IPS DF 6.9 (cell line): Measurements from ENCODE around the gene ICE2.

Experiments
- DNase-seq: peaks from one replicate; pipeline ENCODE4 v3.0.0-alpha.2; 2013; ENCODE audit warnings: low read depth, low spot score
- H3K27ac ChIP-seq: one replicate; pipeline ENCODE4 v1.5.1; 2013; ENCODE audit warnings: low read length, control low read depth
- H3K27me3 ChIP-seq: 2 replicates; pipeline ENCODE4 v1.6.1; 2013; ENCODE audit warnings: mild to moderate bottlenecking, low read length; ENCODE audit not compliant: control insufficient read depth, insufficient read depth
- H3K36me3 ChIP-seq: 2 replicates; pipeline ENCODE4 v1.6.1; 2013; ENCODE audit warnings: low read length; ENCODE audit not compliant: control insufficient read depth, insufficient read depth
- H3K4me1 ChIP-seq: 2 replicates; pipeline ENCODE4 v1.6.1; 2013; ENCODE audit warnings: low read length; ENCODE audit not compliant: control insufficient read depth, insufficient read depth
- H3K4me3 ChIP-seq: 2 replicates; pipeline ENCODE4 v1.5.1; 2013; ENCODE audit warnings: mild to moderate bottlenecking, low read length
- H3K9me3 ChIP-seq: 2 replicates; pipeline ENCODE4 v1.6.1; 2013; ENCODE audit warnings: low read length, inconsistent platforms; ENCODE audit not compliant: control insufficient read depth, insufficient read depth
- WGBS: extraction: QIAGEN DNeasy Blood & Tissue Kit; methylation state at CpG from one replicate; pipeline ENCODE4 v1.1.7; 2013; ENCODE audit warnings: mixed read lengths, missing lambda C conversion rate; ENCODE audit not compliant: insufficient read length, insufficient coverage; 5-methylcytosine and 5-hydroxymethylcytosine counted together

The ICE2 gene

DNA sequence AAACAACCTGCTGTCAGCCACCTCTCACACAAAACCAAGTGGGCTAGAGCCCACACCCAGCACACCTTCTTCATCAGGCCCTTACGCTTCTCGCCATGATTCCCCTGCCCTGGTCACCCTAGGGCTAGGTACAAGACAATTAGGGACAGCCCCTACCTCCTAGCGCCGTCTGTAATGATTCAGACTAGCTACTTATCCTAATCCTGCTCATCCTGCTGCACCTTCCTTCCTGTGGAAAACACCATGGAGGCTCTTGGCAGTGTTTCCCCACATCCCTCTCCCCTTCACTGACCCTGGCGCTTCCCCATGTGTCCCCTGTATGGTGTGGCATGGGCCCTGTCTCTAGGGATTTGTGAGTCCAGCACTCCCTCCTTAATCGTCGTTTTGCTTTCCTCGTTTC lies 39.6 kb upstream of the ICE2 start:
- no peak for DNase-seq
- Histone ChIP-seq H3K27ac (no peak overlapping the region), H3K4me3 (no peak overlapping the region), H3K4me1 (no peaks in the 10 kb centered on the region), H3K9me3 (no peaks in the 10 kb centered on the region), H3K36me3 (no peaks in the 10 kb centered on the region; the same call in 1 of the 2 replicates), H3K27me3 (no peaks in the 10 kb centered on the region)
- no CpG with 5 or more reads among the region's 8 CpGs for WGBS

DNA sequence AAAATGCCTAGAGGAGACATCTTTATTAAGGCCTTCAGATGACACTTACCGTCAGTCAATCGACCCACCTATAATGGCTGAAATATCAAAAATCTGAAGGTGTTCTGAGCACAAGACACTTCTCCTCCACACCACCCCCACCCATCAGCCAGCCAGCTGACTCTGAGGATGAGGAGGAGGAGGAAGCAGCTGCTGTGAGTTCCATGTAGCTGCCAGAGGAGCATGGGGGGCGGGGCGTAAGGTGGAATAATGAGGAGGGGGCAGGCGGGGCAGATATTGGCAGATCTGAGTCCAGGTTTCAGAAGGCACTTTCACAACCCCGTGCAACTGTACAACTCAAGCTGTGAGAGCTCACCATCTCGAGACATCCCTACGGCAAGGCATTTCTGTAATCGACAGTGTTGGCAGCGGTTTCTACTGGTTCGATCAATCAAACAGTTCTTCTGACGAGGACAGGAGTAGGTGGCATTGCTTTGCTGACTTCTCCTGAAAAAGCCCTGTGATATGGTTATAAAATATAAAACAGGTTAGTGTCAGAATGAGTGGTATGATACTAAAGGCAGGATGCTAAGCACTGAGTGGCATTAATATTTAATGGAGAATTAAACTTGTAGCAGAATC lies 35.4 kb upstream of the ICE2 start:
- WGBS: no CpG with 5 or more reads among the region's 12 CpGs

DNA sequence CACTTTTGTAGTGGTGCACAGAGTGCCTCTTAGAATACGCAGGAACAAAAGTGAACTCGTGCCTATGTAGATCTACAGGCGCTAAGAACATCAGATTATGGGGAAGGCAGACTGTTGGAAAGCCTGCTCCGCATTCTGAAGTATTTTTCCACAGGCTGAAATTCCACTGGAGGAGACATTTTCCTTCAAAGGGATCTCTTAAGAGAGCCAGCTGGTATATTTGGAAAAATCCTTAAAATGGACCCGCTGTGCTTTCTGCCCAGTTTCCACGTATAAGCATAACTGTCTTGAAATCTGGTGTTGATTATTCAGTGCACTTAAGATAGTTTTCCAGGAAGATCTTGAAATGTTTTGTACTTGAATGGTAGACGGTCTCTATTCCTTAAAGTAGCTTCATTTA lies 34.7 kb upstream of the ICE2 start:
- no peaks in the 10 kb centered on the region for H3K4me1 ChIP-seq
- peaks cover 5% of the 10 kb centered on the region; the same call in 1 of the 2 replicates for H3K36me3 ChIP-seq
- no peak for DNase-seq
- H3K27ac ChIP-seq: no peak overlapping the region
- H3K9me3 ChIP-seq: no peaks in the 10 kb centered on the region
- no peak overlapping the region for H3K4me3 ChIP-seq
- no peaks in the 10 kb centered on the region for H3K27me3 ChIP-seq
- no CpG with 5 or more reads among the region's 7 CpGs for WGBS

More for the DNA sequence above, 35.4 kb upstream of the ICE2 start:
- Histone ChIP-seq H3K4me3 (no peak overlapping the region), H3K4me1 (no peaks in the 10 kb centered on the region), H3K27ac (no peak overlapping the region), H3K36me3 (peaks cover 5% of the 10 kb centered on the region; the same call in 1 of the 2 replicates), H3K27me3 (no peaks in the 10 kb centered on the region), H3K9me3 (no peaks in the 10 kb centered on the region)
- DNase-seq: no peak

GRCh38 chr15:60512937-60513336 lies 34.0 kb upstream of the ICE2 start:
- peaks cover 5% of the 10 kb centered on the region; the same call in 1 of the 2 replicates for H3K36me3 ChIP-seq
- no peak overlapping the region for H3K27ac ChIP-seq
- no peak for DNase-seq
- no peaks in the 10 kb centered on the region for H3K27me3 ChIP-seq
- no peaks in the 10 kb centered on the region for H3K9me3 ChIP-seq
- WGBS: no CpG with 5 or more reads among the region's 4 CpGs
- no peaks in the 10 kb centered on the region for H3K4me1 ChIP-seq
- no peak overlapping the region for H3K4me3 ChIP-seq

- H3K4me3 ChIP-seq: no peak overlapping the region
- DNase-seq: no peak
- no peaks in the 10 kb centered on the region for H3K4me1 ChIP-seq
- H3K27me3 ChIP-seq: no peaks in the 10 kb centered on the region
- peaks cover 5% of the 10 kb centered on the region; the same call in 1 of the 2 replicates for H3K36me3 ChIP-seq
- WGBS: no CpG with 5 or more reads among the region's 21 CpGs
- no peak overlapping the region for H3K27ac ChIP-seq
- no peaks in the 10 kb centered on the region for H3K9me3 ChIP-seq
These were observed 32.5 kb upstream of the ICE2 start for GRCh38 chr15:60511351-60512031.

DNA sequence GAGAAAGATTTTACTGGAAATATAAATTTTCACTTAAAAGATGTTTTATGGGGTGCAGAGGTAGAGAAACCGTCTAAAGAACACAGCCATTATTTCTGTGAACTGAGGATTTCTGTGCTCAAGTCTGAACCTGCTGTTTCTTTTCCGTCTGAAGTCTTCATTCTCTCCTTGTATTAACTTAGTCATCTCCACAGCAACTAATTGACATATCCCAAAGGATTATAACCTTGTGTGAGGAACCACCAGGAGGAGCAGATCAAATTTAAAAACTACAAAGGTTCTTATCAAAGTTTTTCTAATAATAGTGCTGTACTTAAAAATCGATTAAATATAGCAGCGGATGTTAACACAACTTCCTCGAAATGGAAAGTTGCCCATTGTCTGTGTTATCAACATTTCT lies 31.1 kb upstream of the ICE2 start:
- WGBS: no CpG with 5 or more reads among the region's 5 CpGs

DNA sequence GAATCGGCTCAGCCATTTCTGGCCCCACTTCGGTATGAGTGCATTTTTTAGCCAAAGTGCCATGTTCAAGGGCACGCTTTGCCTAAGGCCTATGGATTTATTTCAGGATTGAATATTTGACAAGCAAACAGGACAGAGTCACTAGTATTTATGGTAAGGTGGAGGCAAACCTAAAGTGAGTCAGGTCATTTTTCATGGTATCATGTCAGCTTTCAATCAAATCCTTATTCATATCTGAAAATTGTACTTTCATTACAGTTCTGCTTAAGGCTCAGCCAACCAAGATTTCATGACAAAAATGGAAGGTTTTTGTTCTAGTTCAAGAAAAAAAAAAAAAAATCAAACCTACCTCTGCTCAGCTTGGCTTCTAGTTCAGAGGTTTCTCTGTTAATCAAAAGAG lies 30.5 kb upstream of the ICE2 start:
- no peak for DNase-seq
- WGBS: no CpG with 5 or more reads among the region's 3 CpGs
- Histone ChIP-seq H3K36me3 (peaks cover 5% of the 10 kb centered on the region; the same call in 1 of the 2 replicates), H3K9me3 (no peaks in the 10 kb centered on the region), H3K27ac (no peak overlapping the region), H3K4me1 (no peaks in the 10 kb centered on the region), H3K27me3 (no peaks in the 10 kb centered on the region), H3K4me3 (no peak overlapping the region)

More for the DNA sequence above, 31.1 kb upstream of the ICE2 start:
- Histone ChIP-seq H3K9me3 (no peaks in the 10 kb centered on the region), H3K27me3 (no peaks in the 10 kb centered on the region), H3K36me3 (peaks cover 5% of the 10 kb centered on the region; the same call in 1 of the 2 replicates), H3K4me1 (no peaks in the 10 kb centered on the region), H3K4me3 (no peak overlapping the region), H3K27ac (no peak overlapping the region)
- no peak for DNase-seq

- no peak for DNase-seq
- Histone ChIP-seq H3K27ac (no peak overlapping the region), H3K4me3 (no peak overlapping the region), H3K9me3 (no peaks in the 10 kb centered on the region), H3K27me3 (no peaks in the 10 kb centered on the region), H3K36me3 (peaks cover 5% of the 10 kb centered on the region; the same call in 1 of the 2 replicates), H3K4me1 (no peaks in the 10 kb centered on the region)
- no CpG with 5 or more reads among the region's 4 CpGs for WGBS
These were observed 29.5 kb upstream of the ICE2 start for GRCh38 chr15:60508442-60508841.

- Histone ChIP-seq H3K27ac (no peak overlapping the region), H3K27me3 (no peaks in the 10 kb centered on the region), H3K4me3 (no peak overlapping the region), H3K4me1 (no peaks in the 10 kb centered on the region), H3K9me3 (no peaks in the 10 kb centered on the region), H3K36me3 (peaks cover 5% of the 10 kb centered on the region; the same call in 1 of the 2 replicates)
- peak; percentile 61 for DNase-seq
- WGBS: no CpG with 5 or more reads among the region's 11 CpGs
These were observed 28.9 kb upstream of the ICE2 start for GRCh38 chr15:60507596-60508424.

DNA sequence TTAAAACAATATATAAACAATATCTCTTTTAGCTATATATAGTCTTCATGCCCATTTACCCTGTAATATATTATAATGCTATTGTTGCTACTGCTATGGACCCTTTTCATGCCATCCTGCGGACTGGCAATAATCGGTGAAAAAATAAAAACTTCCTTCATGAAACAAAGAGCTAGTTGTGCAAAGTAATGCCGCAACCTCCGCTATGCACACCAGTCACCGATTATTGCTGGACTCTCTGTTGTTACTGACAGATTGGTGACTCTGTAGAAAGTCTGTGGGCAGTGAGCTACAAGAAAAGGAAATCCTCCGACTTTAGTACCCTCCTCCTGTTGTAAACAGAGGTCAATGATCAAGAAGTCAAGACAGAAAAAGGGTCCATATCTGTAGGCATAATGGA lies 17.9 kb upstream of the ICE2 start:
- no peak overlapping the region for H3K4me3 ChIP-seq
- no peaks in the 10 kb centered on the region for H3K9me3 ChIP-seq
- no peak for DNase-seq
- no peaks in the 10 kb centered on the region for H3K4me1 ChIP-seq
- H3K27ac ChIP-seq: no peak overlapping the region
- no peaks in the 10 kb centered on the region for H3K27me3 ChIP-seq
- WGBS: no CpG with 5 or more reads among the region's 6 CpGs
- no peaks in the 10 kb centered on the region for H3K36me3 ChIP-seq
